GM15510 (cell line): ENCODE data around the gene LINGO4.

Source experiments
- POLR2A ChIP-seq: IDR thresholded peaks from 3 replicates; pipeline ENCODE4 v1.6.1; 2011; ENCODE audit warnings: borderline replicate concordance; ENCODE audit not compliant: insufficient read length; ENCODE audit errors: extremely low read depth

LINGO4 gene, protein sequence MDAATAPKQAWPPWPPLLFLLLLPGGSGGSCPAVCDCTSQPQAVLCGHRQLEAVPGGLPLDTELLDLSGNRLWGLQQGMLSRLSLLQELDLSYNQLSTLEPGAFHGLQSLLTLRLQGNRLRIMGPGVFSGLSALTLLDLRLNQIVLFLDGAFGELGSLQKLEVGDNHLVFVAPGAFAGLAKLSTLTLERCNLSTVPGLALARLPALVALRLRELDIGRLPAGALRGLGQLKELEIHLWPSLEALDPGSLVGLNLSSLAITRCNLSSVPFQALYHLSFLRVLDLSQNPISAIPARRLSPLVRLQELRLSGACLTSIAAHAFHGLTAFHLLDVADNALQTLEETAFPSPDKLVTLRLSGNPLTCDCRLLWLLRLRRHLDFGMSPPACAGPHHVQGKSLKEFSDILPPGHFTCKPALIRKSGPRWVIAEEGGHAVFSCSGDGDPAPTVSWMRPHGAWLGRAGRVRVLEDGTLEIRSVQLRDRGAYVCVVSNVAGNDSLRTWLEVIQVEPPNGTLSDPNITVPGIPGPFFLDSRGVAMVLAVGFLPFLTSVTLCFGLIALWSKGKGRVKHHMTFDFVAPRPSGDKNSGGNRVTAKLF

DNA sequence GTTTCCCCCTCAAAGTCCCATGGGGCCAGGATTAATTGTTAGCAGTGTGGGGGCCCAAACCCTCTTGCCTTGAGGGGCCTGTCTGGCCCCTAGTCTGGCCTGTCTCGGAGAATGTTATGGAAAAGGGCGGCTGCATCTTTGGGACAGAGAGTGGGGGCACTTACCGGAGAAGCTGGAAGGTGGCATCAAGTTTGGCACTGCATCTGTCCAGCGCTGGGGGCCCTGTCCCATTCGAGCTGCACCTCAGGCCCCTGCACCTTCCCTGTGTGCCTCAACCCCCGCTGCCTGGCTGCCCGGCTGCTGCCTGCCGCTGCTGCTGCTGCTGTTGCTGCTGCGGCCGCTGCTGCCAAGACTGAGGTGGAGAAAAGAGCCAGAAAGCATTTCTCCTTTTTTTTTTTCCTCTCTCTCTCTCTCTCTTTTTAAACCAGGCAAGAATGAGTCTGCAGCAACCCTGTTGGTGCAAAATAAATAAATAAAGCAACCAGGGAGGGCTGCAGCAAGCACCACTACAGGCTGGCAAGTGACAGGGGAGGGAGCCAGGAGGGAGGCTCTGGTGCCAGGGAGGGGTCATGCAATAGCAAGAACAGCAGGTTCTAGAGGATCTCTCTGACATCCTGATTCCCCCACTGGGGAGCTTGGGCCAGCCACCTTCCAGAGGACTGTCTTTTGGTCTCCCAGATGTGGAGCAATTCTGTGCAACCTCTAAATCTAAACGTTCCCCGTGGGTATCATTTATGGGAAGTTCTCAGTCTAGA, at the start of gene LINGO4:
LINGO4 (minus strand) TSS at position 354 of the 755 bp plus-strand sequence. CDS start 2,715 bp downstream, outside the sequence.
- no peak for TF ChIP-seq POLR2A

DNA sequence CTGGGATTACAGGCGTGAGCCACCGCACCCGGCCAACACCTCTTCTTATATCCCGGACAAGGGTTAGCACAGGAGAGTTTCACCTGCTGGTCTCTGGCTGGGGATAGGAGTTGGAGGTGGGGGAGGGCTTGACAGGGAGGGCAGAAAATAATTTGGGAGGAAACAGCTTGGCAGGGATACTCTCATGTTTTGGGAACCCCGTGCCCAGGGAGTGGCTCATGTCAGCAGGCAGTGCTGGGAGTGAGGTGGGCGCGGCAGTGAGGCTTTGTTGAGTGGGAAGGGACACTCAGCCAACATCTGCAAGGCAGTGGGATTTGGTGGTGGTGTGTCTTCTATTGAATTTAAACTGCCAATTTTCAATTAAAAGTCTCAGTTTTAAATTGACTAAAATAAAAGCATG, 49.4 kb upstream of the LINGO4 start:
- no peak for TF ChIP-seq POLR2A

DNA sequence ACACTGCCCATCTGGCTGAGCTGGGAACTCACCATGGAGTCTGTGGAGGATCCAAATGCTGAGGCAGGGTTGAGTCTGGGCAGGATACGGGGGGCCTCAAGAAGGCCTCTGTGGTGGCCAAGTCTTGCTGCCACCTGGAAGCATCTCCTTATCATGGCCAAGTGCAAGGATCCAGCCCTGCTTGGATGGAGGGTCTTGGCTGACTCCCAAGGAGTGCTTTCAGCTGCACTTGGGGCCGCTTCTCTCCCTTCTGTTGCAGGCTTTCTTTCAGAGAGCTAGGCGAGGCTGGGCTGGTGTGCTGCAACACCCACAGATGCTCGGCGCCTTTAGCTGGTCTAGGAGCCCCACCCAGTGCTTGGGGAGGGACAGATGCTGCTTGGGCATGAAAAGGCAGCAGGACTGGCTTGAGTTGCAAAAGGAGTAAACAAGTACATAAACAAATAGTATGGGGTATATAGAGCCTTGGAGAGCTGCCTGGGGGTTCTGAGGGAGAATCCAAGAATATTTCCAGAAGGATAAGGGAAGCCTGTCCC, 48.3 kb upstream of the LINGO4 start, which contains the start of gene THEM5:
THEM5 (minus strand) TSS at position 302 of the 533 bp plus-strand sequence; CDS start at position 155, 147 bp downstream.
- no peak for TF ChIP-seq POLR2A

DNA sequence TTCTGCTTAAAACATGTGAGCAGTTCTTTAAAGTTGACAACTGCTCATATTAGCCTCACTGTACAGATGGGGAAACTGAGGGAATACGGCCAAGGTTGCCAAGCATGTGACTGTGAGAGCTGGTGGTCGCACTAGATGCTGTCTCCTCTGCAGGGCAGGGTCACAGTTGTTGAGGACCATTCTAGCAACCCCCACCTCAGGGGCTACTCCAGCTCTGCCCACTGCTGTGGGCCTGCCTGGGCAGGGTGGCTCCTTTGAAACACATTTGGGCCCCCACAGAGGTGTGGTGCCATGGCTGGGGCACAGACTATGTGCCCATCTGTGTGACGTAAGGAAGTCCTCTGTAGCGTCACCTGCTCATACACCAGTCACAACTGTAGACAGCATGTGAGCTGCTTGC, 47.5 kb upstream of the LINGO4 start:
- TF ChIP-seq POLR2A, result no peak

DNA sequence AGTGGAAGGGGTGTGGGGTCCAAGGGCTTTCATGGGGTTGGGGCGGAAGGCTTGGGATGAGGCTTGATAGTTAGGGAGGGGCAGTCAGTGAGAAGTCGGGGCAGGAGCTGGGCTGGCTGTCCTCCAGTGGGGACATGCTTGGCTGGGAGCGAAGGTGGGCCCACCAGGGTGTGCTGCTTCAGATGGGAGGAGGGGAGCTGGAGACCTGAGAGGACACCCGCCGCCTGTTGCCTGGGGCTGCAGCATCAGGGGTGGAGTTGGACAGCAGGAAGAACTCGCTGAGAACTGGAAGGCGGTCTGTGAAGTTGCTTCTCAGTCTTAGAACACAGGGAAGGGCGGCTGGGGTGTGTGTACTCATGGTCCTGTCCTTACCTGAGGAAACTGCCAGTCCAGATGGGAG, 46.7 kb upstream of the LINGO4 start:
- no peak for TF ChIP-seq POLR2A

DNA sequence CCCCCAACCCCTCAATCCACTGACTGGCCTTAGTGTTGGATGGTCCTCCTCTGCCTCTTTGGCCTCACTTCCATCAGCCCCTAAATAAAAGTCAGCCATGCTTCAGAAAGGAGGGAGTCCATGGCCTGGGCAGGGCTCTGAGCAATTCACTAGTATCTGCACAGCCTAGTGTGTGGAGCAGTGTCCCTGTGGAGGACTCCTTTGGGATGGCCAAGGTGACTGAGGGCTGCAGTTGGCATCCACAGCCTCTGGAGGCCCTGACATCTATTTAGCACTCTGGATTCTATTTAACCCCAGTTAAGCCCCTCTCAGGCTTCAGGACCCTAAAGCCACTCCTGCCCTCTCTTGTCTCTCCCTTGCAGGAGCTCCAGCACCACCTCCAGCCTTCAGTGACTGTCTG, 44.7 kb upstream of the LINGO4 start:
- TF ChIP-seq POLR2A, result no peak

DNA sequence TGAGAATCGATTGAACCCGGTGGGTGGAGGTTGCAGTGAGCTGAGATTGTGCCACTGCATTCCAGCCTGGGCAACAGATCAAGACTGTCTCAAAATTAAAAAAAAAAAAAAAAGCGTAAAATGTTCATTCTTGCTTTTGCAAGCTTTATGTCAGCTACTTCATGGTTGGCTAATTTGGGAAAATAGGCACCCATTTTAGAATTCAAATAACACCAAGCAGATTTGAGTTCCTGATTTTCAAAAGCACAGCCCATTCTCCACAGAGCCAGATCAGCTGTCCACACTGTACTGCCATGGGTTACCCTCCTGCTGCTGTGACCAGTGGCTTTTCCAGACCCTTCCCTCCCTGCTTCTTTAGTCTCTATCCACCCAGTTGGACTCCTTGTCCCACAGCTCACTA, 43.9 kb upstream of the LINGO4 start:
- TF ChIP-seq POLR2A, result no peak

DNA sequence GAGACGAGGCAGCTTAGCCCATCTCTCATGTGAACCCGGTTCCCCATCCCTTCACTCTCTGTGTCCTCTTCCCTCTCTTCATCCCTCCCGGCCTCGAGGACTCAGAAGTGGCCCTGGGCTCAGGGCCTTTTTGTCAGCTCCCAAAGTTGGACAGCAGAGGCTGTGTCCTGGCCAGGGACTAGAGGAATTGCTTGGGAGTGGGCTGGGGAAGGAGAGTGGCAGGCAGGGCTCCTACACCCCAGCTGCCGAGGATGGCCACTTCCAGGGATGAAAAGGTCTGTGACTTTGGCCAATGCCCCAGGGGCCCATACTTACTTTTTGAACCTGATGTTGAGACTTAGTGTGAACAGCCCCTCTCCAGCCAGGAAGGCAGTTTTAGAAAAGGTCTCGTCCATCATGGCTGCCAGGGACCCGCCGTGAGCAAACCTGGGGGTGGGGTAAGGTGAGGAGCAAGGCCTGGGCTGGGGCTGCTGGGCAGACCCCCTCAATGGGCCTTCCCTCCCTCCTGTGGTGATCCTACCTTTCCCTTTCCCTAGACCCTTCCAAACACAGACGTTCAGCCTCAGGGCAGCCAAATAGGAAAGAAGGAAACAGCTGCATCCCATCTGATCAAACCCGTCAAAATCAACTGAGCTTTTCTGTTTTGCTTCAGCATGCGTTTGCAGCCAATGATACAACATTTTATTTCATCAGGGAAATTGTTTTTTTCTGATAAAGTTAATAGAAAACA, 42.8 kb upstream of the LINGO4 start:
- no peak for TF ChIP-seq POLR2A

DNA sequence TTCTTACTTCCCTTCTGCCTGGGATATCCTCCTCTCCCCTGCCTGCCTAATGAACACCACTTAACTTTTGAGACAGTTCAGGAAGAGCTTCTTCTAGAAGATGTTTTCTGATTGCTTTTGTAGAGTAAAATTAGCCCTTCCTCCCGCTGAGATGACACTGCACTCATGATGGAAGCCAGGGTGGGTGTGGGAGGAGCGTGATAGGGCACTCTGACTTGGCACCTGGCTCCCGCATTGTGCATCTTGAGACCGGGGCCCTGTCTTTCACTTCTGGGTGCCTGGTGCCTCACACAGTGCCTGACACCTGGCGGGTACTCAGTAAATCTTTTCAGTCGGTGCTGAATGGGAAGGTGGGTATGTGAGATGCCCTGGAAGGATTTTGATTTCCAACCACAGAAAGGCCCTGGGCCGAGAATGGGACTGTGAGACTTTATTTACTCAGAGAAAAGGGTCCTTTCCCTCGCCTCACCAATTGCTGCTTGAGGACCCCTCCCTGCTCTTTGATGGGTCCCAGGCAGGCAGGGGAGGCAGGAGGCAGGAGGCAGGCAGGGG, 41.5 kb upstream of the LINGO4 start:
- no peak for TF ChIP-seq POLR2A

DNA sequence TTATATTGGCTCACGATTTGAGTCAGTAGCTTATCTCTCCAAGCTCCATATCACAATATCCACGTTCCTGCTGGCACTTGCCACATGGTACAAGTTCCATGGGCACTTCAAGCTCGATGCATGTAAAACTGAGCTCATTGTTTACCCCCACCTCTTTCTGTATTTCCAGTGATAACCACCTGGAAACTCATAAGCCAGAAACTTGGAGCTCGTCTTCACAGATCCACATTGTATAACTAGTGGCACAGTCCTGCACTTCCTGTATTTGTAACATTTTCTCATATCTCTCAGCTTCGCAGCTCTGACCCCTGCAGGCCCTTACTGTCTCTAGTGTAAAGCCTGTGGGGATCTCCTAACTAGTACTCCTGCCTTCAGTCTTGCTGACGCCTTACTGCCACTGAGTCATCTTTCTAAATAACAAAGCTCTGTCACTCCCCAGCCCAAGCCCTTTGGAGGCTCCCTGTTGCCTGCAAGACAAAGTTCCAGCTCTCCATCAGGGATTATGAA, 40.9 kb upstream of the LINGO4 start:
- no peak for TF ChIP-seq POLR2A

DNA sequence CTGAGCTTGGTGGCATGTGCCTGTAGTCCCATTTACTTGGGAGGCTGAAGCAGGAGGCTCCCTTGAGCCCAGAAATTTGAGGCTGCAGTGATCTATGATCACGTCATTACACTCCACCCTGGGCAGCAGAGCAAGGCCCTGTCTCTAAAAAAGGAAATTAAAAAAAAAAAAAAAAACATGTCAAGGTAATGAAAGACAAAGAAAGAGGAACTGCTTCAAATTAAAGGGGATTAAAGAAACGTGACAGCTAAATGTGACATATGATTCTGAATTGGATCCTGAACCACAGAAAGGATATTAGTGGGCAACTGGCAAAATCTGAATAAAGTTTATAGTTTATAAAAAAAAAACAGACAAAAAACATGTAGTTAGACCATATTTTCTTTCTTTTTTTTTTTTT, 38.2 kb upstream of the LINGO4 start:
- no peak for TF ChIP-seq POLR2A

DNA sequence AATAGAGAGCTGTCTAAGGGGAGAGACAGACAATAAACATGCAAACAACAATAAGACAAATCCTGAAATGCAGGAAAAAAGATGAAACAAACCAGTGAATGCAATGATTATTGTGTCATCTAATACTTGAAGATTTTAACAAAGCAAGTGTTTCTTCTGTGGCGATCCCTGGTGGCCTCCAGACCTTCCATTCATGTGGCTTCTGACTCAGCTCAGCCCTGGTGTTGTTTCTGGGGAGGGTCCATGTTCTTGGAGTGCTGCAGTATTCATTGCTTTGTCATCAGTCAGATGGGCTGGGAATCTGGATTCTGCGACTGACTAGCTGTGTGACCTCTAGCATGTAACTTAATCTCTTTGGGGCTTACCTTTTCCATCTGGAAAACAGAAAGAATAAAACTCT, 35.9 kb upstream of the LINGO4 start:
- TF ChIP-seq POLR2A, result no peak

DNA sequence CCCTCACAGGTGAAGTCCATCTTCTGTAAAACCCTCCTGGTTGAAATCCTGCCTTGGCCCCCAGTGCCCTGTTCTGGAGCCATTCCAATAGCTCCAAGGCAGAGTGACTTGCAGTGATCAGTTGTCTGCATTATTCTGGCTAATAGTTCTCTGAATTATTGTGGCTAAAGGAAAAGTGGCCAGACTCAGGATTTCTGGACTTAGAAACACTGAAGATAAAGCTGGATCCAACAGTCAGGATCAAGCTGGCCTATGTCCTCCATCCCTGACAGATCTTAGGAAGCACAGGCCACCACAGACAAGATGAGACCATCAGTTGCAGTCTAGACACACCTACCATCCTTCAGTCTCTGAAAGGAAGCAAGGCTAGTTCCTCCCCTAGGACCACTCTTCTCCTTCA, 35.2 kb upstream of the LINGO4 start:
- TF ChIP-seq POLR2A, result no peak

DNA sequence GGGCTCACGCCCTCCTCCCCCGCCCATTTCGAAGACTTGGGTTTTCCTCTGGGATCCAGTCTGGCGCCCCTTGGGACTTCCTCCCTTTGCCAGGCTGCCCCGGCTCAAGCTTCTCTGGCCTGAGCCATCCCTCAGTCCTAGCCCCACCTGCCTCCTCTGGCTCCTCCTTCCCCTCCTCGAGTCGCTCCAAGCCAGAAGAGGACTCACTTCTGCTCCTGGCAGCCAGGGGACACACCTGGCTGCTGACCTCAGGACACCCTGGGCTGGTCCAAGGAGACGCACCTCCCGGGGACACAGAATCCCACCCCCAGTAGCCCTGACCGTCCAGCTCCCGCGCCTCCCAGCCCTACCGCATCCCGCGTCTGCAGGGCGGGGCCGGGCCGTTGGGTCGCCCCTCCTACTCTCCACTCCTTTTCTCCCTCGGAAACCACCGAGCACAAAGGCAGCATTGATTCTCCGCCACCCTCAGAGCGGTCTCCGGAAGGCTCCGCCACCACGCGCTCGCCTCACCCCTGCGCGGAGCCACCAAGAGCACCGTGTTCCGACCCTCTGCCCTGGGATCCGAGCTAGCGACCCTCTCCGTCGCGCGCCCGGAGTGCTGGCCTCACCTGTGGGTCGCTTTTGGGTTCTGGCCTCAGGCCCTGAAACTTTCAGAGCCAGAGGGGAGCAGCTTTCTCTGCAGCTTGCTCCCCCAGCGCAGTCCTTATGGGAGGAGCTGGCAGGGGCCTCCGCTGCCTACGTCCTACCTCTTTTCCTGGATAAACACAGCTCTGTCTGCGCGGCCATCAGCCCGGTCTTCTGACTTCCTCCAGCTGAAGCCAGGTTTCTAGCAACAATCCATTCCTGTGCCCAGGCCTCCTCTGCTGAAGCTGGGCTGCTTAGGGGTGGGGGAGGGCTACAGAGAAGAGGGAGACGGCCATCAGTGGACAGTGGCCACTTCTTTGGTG, 34.5 kb upstream of the LINGO4 start, which contains the start of gene C2CD4D:
C2CD4D (minus strand) TSS at position 364 of the 947 bp plus-strand sequence. CDS start 831 bp downstream, outside the sequence.
- TF ChIP-seq POLR2A, result no peak

DNA sequence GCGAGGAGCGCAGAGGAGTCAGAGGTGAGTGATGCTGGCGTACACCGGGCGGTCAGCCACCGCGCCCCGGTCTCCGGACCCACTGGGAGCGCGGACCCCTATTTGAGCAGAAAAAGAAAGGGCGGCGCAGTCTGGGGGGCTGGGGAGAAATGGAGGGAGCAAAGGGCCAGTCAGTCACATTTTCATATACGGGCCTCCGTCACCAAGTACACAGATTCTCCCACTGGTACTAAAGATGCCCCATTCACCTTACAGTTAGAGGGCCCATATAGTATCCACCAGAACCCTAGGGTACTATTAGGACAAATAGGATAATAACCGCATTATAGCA, 33.8 kb upstream of the LINGO4 start:
- TF ChIP-seq POLR2A, result no peak
